A673 (cell line): ENCODE measurements around the gene BACH1. TPM values are rescaled to one million over a fixed set of nuclear protein-coding genes. Genes with fewer than 3 reads are reported as not detected.
A peak's percentile ranks its signal among the peaks of the same experiment; 100 is the strongest.

Source experiments
- BruUV-seq: library from RNA; stranded (reverse); fragments of 400-500 nt; replicated peaks from 2 replicates; lab custom pipeline; 2021; lab: Mats Ljungman, UMichigan
- CTCF ChIA-PET: fragments of 300-600 bp; sonication (Branson Sonifier 250); formaldehyde crosslinking; loops from one replicate; lab custom pipeline; 2022; ENCODE audit warnings: antibody characterized with exemption; lab: Charles Lee
- POLR2A ChIA-PET: fragments of 300-600 bp; sonication (Branson Sonifier 250); formaldehyde crosslinking; loops from one replicate; lab custom pipeline; 2022; ENCODE audit warnings: antibody characterized with exemption; ENCODE audit not compliant: low non-redundant PET; lab: Charles Lee
- DNase-seq: peaks from one replicate; pipeline ENCODE4 v3.0.0-alpha.2; 2015; ENCODE audit warnings: low spot score
- H3K27ac ChIP-seq: fragments of 200-600 bp; sonication (generic); 2 replicates; pipeline ENCODE4 v1.5.1; 2016; ENCODE audit warnings: mixed run types, low read depth, mild to moderate bottlenecking, mixed read lengths, antibody characterized with exemption, low read length; ENCODE audit not compliant: poor library complexity, severe bottlenecking
- H3K27me3 ChIP-seq: fragments of 200-600 bp; sonication (generic); replicated peaks from 2 replicates; pipeline ENCODE4 v1.6.1; 2017; ENCODE audit warnings: mixed run types, low read depth, mild to moderate bottlenecking, mixed read lengths, antibody characterized with exemption, low read length; ENCODE audit not compliant: insufficient read depth, poor library complexity
- H3K36me3 ChIP-seq: fragments of 200-600 bp; sonication (generic); 2 replicates; pipeline ENCODE4 v1.6.1; 2016; ENCODE audit warnings: mixed run types, mild to moderate bottlenecking, mixed read lengths, antibody characterized with exemption, low read length; ENCODE audit not compliant: insufficient read depth, poor library complexity, severe bottlenecking
- H3K4me1 ChIP-seq: fragments of 200-600 bp; sonication (generic); 2 replicates; pipeline ENCODE4 v1.6.1; 2017; ENCODE audit warnings: mixed run types, mild to moderate bottlenecking, mixed read lengths, antibody characterized with exemption, low read length; ENCODE audit not compliant: insufficient read depth, poor library complexity, severe bottlenecking
- H3K4me3 ChIP-seq: fragments of 200-600 bp; sonication (generic); 2 replicates; pipeline ENCODE4 v1.5.1; 2016; ENCODE audit warnings: low read depth, mixed run types, mild to moderate bottlenecking, mixed read lengths, low read length; ENCODE audit not compliant: poor library complexity, severe bottlenecking
- H3K9me3 ChIP-seq: fragments of 200-600 bp; sonication (generic); 2 replicates; pipeline ENCODE4 v1.6.1; 2016; ENCODE audit warnings: mixed run types, low read depth, mild to moderate bottlenecking, mixed read lengths, antibody characterized with exemption, low read length; ENCODE audit not compliant: poor library complexity, severe bottlenecking
- CTCF ChIP-seq: fragments of 300-800, 200-600 bp; sonication (generic); conservative IDR thresholded peaks from 2 replicates; pipeline ENCODE4 v1.5.1; 2017; ENCODE audit warnings: low read depth, mild to moderate bottlenecking, antibody characterized with exemption, low read length, moderate library complexity, mixed read lengths
- EZH2 ChIP-seq: fragments of 200-600 bp; sonication (generic); IDR thresholded peaks from 2 replicates; pipeline ENCODE4 v1.6.1; 2017; ENCODE audit warnings: borderline replicate concordance, low read depth, mild to moderate bottlenecking, mixed read lengths, antibody characterized with exemption, low read length; ENCODE audit not compliant: poor library complexity, severe bottlenecking
- intact Hi-C: fragments of 100-400 bp; cut with micrococcal nuclease; formaldehyde crosslinking; loops from one replicate; pipeline ENCODE4 v1.10.0; 2022; ENCODE audit not compliant: unreplicated experiment
- total RNA-seq: library from RNA; stranded (reverse); gene quantifications from 2 replicates; pipeline ENCODE4 v1.2.3, GENCODE V29; 2021

Gene BACH1
- total RNA-seq, 1 experiment from 2014 or later, result 103 TPM

- ChIA-PET POLR2A (no interaction called here), CTCF (interaction anchor here (0.5 kb wide), 1 partner anchor 11 kb away, joined by 3 read pairs; no protein-coding TSS in a partner anchor)
- Histone ChIP-seq H3K27ac (no peak overlapping the region), H3K36me3 (peaks cover 3% of the 10 kb centered on the region), H3K27me3 (no peaks in the 10 kb centered on the region), H3K9me3 (no peaks in the 10 kb centered on the region), H3K4me3 (no peak overlapping the region), H3K4me1 (peaks cover 44% of the 10 kb centered on the region)
- no peak for DNase-seq
- no TSS peak for BruUV-seq
- TF ChIP-seq CTCF, result no peak
- no peak for TF ChIP-seq EZH2
- intact Hi-C loops, result loop anchor here (10.0 kb wide), 1 partner anchor 252 kb away; no protein-coding TSS in a partner anchor
These were observed 48.6 kb downstream of the BACH1 start for GRCh38 chr21:29347274-29347681.

GRCh38 chr21:29349702-29350101 lies 51.0 kb downstream of the BACH1 start:
- Histone ChIP-seq H3K4me3 (no peak overlapping the region), H3K9me3 (no peaks in the 10 kb centered on the region), H3K4me1 (peaks cover 26% of the 10 kb centered on the region), H3K27ac (no peak overlapping the region), H3K36me3 (peaks cover 10% of the 10 kb centered on the region), H3K27me3 (no peaks in the 10 kb centered on the region)
- ChIA-PET POLR2A (no interaction called here), CTCF (interaction anchor here (1.6 kb wide), 1 partner anchor 27 kb away, joined by 4 read pairs; no protein-coding TSS in a partner anchor)
- intact Hi-C loops, result loop anchor here (2.0 to 10.0 kb wide), 2 partner anchors 185 to 255 kb away; no protein-coding TSS in a partner anchor
- no TSS peak for BruUV-seq
- TF ChIP-seq EZH2 (no peak), CTCF (no peak)
- peak; percentile 44 for DNase-seq

GRCh38 chr21:29350246-29350779 lies 51.6 kb downstream of the BACH1 start:
- ChIA-PET POLR2A (no interaction called here), CTCF (no interaction called here)
- Histone ChIP-seq H3K36me3 (peaks cover 11% of the 10 kb centered on the region), H3K27me3 (no peaks in the 10 kb centered on the region), H3K4me1 (peaks cover 26% of the 10 kb centered on the region), H3K9me3 (no peaks in the 10 kb centered on the region), H3K4me3 (no peak overlapping the region), H3K27ac (no peak overlapping the region)
- intact Hi-C loops, result no loop called here
- DNase-seq, result no peak
- no peak for TF ChIP-seq EZH2
- no peak for TF ChIP-seq CTCF
- no TSS peak for BruUV-seq
